HG03045 (cell line): ENCODE results near the gene PBRM1.

Experiments
- ATAC-seq: cut with Tn5 transposase; IDR thresholded peaks from one replicate; pipeline ENCODE4 v1.9.1; 2021; ENCODE audit warnings: mild to moderate bottlenecking, moderate library complexity; ENCODE audit not compliant: unreplicated experiment

PBRM1 gene

DNA sequence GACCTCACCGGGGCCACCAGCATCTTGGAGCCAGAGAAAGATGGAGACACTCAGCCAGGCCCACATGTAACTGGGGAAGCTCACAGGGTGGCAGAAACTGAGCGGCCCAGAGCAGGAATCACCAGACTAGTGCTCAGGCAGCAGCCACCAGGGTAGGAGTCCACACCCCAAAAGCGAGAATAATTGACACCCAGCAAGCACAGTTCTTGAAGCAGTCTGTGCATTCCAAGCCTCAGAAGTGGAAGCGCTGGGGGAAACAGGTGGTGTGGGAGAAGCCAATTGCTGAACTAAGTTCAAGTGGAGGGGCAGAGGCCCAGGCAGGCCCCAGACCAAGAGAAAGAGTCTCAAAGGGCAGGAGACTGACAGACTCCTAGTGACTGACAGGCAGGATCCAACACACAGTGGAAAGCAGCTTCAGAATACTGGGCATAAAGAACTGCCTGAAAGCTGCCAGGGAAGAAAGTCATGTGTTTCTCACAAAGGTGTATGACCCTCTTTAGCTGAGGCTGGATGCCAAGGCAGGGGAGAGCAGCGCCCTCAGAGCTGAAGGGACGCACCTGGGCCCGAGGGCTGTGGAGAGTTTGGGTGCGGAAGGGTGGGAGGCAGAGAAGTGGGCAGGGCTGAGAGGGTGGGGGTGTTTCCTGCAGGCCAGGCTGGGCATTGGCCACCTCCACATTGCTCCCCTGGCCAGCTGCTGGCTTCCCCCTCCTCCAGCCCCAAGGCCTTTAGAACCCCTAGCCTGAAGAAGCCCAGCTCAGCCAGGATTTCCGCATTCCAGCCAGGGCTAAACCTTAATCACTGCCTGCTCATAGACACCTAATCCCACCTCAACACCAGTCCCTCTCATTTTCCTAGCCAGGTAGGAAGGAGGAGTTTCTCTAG is 159.8 kb downstream of the PBRM1 start:
- no peak for ATAC-seq

DNA sequence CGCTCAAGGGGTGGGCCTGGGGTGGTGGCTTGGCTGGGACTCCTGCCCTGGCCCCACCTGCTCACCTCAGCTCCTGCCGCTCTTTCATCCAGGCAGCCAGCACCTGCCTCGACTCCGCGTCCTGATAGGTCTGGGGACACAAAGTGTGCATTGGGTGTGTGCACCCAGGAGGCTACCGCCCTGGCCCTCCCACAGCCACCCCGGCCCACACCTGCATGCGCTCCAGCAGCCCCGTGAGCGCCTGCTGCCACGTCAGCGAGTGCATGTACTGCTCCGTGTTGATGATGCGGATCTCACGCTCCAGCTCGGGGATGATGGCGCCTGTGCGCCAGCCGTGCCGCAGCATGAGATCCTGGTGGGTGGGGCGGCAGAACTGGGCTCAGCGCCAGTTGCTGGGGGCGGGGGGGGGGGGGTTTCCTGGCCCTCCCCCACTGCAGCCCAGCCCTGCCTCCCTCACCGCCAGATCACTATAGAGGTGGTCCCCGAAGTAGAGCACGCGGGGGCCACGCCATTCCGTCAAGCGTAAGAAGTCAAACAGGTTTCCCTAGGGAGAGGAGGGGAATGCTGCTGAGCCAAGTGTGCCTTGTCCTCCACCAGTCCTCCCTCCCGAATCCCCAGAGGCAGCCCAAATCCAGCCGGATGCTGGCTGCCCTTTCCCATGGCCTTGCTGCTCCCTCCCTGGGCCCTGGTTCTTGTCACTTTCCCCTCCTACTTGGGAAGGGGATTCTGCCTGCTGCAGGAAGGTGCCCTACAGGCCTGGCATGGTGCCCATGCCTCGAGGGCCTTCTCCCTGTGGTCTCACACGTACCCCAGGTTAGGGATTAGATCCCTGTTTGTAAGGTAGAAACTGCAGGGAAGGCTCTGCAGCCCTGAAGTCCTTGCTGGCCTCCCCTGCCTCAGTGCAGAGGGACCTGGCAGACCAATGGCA is 160.7 kb downstream of the PBRM1 start:
- ATAC-seq: no peak

DNA sequence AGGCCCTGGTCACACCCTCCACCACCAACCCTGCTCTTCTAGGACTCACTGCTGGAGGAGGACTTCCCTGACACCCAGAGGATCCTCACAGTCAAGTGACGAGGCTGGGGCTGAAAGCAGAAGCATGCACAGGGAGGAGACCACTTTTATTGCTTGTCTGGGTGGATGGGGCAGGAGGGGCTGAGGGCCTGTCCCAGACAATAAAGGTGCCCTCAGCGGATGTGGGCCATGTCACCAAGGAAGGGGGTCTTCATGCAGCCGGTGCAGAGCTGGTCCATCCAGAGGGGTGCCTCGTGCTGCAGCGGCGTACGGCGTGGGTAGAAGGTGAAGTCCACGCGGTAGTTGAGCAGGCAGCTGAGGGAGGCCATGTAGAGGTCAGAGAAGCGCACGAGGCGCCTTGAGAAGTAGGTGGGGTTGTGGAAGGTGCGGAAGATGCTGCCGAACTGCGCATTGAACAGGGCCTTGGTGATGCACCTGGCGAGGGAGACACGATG is 161.4 kb downstream of the PBRM1 start:
- no peak for ATAC-seq

DNA sequence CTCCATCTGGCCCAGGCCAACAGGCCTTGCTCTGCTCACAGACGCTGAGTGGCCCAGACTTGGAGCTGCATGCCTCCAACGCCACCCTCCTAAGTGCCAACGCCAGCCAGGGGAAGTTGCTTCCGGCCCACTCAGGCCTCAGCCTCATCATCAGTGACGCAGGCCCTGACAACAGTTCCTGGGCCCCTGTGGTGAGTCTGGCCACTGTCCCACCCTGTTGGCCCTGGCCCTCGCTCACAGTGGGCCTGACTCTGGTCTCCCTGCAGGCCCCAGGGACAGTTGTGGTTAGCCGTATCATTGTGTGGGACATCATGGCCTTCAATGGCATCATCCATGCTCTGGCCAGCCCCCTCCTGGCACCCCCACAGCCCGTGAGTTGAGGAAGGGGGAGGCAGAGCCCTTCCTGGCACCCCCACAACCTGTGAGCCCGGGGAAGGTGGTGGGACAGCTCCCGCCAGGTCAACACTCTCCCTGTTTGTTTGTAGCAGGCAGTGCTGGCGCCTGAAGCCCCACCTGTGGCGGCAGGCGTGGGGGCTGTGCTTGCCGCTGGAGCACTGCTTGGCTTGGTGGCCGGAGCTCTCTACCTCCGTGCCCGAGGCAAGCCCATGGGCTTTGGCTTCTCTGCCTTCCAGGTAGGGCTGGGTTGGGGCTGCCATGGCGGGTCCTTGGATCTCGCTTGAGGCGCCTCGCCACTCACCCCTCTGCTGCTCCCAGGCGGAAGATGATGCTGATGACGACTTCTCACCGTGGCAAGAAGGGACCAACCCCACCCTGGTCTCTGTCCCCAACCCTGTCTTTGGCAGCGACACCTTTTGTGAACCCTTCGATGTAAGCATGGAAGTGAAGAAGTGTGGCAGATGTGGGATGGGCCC is 162.1 kb downstream of the PBRM1 start:
- no peak for ATAC-seq

DNA sequence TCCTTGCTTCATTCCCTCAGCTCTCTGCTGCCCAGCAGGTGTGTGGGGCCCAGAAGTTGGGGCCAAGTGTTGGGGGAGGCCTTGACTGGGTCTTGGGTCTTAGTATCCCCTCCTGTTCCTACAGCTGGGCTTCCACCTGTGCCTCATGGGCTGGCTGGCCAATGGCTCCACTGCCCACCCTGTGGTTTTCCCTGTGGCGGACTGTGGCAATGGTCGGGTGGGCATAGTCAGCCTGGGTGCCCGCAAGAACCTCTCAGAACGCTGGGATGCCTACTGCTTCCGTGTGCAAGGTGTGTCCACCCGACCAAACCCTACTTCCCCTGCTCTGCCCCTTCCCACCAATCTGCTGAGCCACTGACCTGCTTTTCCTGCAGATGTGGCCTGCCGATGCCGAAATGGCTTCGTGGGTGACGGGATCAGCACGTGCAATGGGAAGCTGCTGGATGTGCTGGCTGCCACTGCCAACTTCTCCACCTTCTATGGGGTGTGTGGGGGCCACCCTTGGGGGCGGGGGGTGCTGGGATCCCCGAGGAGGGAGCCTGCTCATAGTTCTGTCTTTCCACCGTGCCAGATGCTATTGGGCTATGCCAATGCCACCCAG is 163.0 kb downstream of the PBRM1 start:
- no peak for ATAC-seq

DNA sequence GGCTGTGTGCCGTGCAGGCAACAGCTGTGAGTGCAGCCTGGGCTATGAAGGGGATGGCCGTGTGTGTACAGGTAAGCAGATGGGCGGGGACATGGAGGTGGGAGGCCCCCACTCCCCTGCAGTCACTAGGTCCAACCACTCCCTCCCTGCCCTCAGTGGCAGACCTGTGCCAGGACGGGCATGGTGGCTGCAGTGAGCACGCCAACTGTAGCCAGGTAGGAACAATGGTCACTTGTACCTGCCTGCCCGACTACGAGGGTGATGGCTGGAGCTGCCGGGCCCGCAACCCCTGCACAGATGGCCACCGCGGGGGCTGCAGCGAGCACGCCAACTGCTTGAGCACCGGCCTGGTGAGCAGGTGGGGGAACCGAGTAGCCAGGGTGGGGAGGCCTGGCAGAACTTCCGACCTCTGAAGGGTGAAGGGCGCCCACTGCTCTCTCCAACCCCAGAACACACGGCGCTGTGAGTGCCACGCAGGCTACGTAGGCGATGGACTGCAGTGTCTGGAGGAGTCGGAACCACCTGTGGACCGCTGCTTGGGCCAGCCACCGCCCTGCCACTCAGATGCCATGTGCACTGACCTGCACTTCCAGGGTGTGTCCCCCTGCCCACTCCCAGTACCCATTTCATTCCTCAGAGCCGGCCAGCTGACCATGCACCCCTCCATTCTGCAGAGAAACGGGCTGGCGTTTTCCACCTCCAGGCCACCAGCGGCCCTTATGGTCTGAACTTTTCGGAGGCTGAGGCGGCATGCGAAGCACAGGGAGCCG is 163.6 kb downstream of the PBRM1 start:
- ATAC-seq: no peak

DNA sequence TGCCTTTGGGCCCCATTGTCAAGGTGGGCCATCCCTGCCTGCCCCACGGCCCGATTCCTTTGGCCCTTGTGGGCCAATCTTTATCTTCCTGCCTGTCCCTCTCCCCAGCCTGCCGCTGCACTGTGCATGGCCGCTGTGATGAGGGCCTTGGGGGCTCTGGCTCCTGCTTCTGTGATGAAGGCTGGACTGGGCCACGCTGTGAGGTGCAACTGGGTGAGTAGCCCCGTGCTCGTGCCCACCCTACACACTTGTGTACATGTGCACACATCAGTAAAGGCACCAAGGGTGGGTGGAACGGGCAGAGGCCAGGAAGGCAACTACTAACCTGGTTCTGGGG is 164.3 kb downstream of the PBRM1 start:
- ATAC-seq: no peak

DNA sequence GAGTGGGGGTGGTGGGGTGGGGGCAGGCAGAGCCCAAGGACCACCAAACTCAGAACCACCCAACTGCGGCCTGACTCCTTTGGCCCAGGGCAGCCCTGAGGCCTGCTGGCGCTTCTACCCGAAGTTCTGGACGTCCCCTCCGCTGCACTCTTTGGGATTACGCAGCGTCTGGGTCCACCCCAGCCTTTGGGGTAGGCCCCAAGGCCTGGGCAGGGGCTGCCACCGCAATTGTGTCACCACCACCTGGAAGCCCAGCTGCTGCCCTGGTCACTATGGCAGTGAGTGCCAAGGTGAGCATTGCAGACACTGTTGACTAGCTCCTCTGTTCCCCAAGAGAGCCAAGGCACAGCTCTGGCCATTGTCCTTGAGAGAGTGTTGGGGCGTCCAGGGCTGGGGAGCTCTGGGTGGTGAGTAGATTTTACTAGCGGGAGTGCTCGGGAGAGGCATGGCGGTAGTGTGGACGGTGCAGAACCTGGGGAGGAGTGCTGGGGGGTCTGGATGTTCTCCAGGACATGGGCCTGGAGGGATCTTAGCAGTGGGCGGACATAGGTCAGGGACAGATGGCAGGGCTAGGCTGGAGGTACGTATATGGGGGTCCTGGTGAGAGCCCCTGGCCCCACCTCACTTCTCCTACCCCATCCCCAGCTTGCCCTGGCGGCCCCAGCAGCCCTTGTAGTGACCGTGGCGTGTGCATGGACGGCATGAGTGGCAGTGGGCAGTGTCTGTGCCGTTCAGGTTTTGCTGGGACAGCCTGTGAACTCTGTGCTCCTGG is 164.8 kb downstream of the PBRM1 start:
- ATAC-seq: no peak

DNA sequence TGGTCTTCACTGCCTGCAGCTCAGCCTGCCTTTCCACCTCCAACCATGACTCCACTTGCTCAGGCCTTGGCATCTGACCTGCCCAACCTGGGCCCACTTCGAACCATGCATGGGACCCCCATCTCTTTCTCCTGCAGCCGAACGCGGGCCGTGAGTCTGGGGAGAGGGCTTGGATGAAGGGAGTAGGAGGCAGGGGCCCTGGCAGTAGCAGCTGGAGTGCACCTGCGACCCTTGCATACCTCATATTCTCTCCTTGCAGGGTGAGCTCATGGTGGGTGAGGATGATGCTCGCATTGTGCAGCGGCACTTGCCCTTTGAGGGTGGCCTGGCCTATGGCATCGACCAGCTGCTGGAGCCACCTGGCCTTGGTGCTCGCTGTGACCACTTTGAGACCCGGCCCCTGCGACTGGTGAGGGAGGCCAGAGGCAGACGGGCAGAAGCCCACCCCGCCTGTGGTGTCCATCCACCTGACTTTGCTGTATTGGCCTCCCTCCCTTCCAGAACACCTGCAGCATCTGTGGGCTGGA is 165.5 kb downstream of the PBRM1 start:
- ATAC-seq: no peak

DNA sequence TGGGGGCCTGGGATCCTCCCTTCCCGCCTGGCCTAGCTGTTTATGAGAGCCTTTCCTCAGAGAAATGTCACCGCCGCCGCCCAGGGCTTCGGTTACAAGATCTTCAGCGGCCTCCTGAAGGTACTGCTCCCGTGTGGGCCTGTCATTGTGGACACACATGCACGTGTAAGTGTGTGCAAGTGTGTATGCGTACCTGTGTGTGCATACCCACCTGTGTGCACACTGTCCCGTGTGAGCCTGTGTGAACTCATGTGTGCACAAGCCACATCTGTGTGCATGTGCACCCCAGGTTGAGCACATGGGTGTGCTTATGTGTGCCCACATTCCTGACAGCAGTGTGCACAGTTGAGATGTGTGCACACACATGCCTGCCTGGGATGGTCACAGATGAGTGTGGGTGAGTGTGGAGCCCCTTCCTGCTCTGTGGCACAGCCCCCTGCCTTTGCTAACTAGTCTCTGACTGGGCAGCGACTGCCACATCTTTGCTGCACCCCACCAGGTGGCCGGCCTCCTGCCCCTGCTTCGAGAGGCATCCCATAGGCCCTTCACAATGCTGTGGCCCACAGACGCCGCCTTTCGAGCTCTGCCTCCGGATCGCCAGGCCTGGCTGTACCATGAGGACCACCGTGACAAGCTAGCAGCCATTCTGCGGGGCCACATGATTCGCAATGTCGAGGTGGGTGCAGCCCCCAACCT is 166.1 kb downstream of the PBRM1 start:
- ATAC-seq: no peak

DNA sequence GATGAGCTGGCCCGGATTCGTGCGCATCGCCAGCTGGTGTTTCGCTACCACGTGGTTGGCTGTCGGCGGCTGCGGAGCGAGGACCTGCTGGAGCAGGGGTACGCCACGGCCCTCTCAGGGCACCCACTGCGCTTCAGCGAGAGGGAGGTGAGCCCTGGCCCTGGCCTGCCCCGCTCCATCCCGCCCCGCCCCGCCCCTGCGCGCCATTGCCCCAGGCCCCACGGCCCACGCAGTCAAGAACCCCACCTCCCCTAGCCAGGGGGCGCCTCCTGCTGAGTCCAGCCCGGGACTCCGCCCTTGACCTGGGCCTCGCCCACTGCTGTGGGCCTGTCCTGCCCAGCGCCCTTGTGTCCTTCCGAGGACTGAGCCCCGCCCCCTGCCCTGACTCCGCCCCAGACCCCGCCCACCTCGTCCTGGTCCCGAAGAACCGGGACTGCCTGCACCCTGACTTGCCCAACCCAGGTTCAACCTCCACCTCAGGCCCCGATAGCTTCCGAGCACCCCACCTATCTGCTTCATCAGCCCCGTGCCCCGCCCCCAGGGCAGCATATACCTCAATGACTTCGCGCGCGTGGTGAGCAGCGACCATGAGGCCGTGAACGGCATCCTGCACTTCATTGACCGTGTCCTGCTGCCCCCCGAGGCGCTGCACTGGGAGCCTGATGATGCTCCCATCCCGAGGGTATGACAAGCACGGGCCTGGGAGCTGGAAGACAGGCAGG is 166.8 kb downstream of the PBRM1 start:
- ATAC-seq: no peak

DNA sequence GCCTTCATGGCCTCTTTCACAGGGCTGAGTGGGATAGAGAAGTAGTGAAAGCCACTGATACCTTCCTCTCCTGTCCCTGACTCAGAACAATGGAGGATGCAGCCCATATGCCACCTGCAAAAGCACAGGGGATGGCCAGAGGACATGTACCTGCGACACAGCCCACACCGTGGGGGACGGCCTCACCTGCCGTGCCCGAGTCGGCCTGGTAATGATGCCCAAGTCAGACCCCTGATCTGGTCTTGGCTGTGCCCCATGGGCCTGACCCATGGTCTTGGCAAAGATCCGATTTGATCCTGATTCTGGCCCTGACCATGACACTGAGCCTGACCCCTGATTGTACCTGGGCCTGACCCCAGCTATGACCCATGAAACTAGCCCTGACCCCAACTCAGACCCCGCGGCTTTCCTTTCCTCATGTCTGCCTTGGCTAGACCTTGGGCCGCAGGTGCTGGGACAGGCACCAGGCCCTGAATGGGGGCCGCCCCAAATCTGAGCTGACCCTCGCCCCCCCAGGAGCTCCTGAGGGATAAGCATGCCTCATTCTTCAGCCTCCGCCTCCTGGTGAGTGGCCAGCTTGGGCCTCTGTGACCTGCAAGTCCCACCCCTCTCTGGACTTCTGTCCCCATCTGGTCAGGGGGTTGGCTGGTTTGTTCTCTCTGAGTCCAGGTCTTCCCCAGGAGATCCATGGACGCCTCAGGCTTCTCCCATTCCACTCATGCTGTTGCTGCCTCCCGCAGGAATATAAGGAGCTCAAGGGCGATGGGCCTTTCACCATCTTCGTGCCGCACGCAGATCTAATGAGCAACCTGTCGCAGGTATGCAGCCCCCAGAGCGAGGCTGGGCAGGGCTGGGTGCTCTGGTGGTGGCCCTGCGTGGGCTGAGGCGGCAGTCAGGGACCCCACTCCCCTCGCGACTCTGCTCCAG is 167.7 kb downstream of the PBRM1 start:
- no peak for ATAC-seq

DNA sequence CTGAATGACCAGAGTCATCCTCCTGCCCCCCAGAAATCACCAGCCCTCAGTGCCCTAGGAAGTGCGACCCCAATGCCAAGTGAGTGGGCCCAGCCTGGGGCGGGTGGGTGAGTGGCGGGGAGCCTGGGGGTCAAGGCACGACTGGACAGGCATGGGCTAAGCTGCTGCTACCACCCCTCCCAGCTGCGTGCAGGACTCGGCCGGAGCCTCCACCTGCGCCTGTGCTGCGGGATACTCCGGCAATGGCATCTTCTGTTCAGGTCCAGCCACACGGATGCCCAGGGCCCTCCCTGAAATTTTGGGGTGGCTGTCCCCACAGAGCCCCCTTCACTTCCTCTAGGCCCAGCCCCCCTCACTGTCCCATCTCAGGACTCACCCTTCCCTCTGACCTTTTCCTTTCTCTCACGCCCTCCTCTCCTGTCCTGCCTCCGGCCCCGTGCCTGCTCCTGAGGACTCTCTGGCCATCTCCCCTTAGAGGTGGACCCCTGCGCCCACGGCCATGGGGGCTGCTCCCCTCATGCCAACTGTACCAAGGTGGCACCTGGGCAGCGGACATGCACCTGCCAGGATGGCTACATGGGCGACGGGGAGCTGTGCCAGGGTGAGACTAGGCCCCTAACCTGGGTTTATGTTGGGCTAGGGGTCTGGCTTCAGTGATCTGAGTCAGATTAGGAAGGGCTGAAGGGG is 169.1 kb downstream of the PBRM1 start:
- ATAC-seq: no peak

DNA sequence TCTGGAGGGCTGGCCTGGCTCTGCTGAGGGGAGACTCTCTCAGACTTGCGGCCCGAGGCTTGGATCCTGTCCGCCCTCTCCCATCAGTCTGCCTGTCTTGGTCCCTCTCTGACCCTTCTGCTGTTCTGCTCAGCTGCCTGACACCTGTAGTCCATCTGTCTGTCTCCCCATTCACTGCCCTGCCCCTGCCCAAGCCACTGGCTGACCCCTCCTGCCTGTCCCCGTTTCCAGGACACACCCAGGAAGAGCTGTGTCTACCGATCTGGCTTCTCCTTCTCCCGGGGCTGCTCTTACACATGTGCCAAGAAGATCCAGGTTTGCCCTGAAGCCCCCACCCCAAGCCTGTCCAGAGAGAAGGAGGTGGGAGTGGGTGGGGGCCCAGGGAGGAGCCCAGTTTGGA is 170.5 kb downstream of the PBRM1 start:
- ATAC-seq: no peak

DNA sequence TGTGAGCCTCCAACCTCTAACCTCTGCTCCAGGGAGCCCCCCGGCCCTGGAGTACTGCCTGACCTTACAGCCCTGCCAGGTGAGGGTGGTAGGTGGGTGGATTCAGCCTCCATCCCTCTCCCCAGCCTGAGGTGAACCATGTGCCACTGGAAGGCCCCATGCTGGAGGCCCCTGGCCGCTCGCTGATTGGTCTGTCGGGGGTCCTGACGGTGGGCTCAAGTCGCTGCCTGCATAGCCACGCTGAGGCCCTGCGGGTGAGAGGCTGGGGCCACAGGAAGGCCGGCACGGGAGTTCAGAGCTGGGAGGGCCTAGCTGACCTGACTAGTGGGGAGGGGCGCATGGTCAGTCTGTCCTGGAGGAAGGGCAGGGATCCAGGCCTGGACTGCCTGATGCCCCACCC is 171.1 kb downstream of the PBRM1 start:
- no peak for ATAC-seq

DNA sequence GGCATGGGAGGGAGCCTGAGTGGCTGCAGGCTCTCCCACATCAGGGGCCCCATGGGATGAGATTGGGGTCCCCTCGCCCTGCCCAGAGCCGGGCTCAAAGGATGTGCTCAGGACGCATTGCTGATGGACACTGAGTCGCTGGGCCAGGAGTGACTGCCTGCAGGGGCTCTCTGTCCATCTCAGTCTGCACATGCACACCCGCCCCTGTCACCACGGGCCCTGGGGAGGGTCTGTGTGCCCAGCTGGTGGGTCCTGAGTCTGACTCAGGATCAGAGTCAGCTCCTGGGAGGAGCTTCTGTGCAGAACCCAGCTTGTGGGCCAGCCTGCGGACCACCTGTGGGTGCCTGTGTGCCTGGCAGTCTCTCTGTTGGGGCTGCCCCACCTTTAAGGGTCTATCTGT is 172.4 kb downstream of the PBRM1 start:
- no peak for ATAC-seq
